Gastroesophageal sphincter (tissue), 4 donors: ENCODE measurements around the gene FBXO8. TPM values are rescaled to one million over a fixed set of nuclear protein-coding genes. Genes with fewer than 3 reads are reported as not detected.

ENCODE experiments used
- ATAC-seq: fragments of 150-250 bp; one replicate; pipeline ENCODE4 v1.9.1; 2016; ENCODE audit warnings: mild to moderate bottlenecking, moderate library complexity
- H3K27ac ChIP-seq, 4 donors: fragments of 200-600 bp; sonication (generic) in 3 of 4; 1 replicate in 3 of 4; 2 replicates in 1 of 4; pipeline ENCODE4 v1.5.1; 2016 to 2019
- H3K27me3 ChIP-seq: fragments of 200-600 bp; sonication (generic); one replicate; pipeline ENCODE4 v1.5.1; 2019
- H3K36me3 ChIP-seq, 2 donors: fragments of 200-600 bp; sonication (generic); one replicate each; pipeline ENCODE4 v1.5.1; 2019; ENCODE audit warnings: control low read depth in 1 of 2
- H3K4me1 ChIP-seq, 3 donors: fragments of 200-600 bp; sonication (generic); 1 replicate in 2 of 3; 2 replicates in 1 of 3; pipeline ENCODE4 v1.5.1; 2016 to 2019; ENCODE audit warnings: control low read depth in 2 of 3
- H3K4me3 ChIP-seq, 2 donors: fragments of 200-600 bp; sonication (generic); one replicate each; pipeline ENCODE4 v1.5.1; 2019; ENCODE audit warnings: mild to moderate bottlenecking in 1 of 2, moderate library complexity in 1 of 2
- H3K9me3 ChIP-seq, 3 donors: fragments of 200-600 bp; sonication (generic); one replicate each; pipeline ENCODE4 v1.5.1; 2017 to 2019; ENCODE audit warnings: control low read depth in 2 of 3
- EP300 ChIP-seq: sonication (generic); formaldehyde crosslinking; IDR thresholded peaks from one replicate; pipeline ENCODE4 v1.6.1; 2017; ENCODE audit warnings: antibody characterized with exemption, mild to moderate bottlenecking
- POLR2A ChIP-seq, 2 donors: fragments of 450-650 bp; IDR thresholded peaks; one replicate each; pipeline ENCODE4 v1.6.1; 2017; ENCODE audit warnings: antibody characterized with exemption in 2 of 2, mild to moderate bottlenecking in 2 of 2, moderate library complexity in 1 of 2
- POLR2AphosphoS5 ChIP-seq: sonication (generic); formaldehyde crosslinking; IDR thresholded peaks from one replicate; pipeline ENCODE4 v1.6.1; 2017; ENCODE audit warnings: antibody characterized with exemption
- WGBS, 2 donors: methylation state at CpG; one replicate each; pipeline ENCODE4 v1.1.5; 2018; ENCODE audit warnings: low coverage in 1 of 2; 5-methylcytosine and 5-hydroxymethylcytosine counted together
- total RNA-seq, 4 donors: library from RNA; depleted of rRNA; stranded (reverse); fragments of >200 nt; gene quantifications; one replicate each; pipeline ENCODE4 v1.1.0, GENCODE V29; 2016
- TF ChIP-seq, protein P1 (sequence below), 4 experiments: fragments of 200-600 bp in 2 of 4; fragments of 450-650 bp in 2 of 4; sonication (generic) in 1 of 4; IDR thresholded peaks; one replicate each; pipeline ENCODE4 v1.5.1; 2017 to 2019; ENCODE audit warnings: antibody characterized with exemption in 4 of 4, mild to moderate bottlenecking in 2 of 4, moderate library complexity in 2 of 4

Gene FBXO8
- total RNA-seq, 4 donors from 2014 or later, result 39.0 to 64.7 (median 58.8) TPM

DNA sequence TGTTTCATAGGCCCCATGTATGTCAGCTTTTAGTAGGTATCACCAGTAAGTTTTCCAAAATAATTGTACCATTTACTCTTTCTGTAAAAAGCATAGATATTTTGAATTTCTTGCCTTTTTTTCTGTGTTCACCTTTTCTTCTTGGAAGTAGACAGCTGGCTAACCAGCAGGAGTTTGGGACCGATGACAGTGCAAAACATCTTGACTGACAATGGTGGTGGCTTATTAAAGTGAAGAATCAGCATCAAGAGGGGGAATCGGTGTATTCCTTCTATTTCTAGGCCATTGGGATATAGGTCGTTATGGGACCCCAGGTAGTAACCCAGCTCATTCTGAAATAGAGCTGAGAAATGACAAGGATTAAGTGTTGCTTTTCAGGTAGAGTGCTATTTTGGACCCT, 3.4 kb upstream of the FBXO8 start:
- TF ChIP-seq, protein P1, sequence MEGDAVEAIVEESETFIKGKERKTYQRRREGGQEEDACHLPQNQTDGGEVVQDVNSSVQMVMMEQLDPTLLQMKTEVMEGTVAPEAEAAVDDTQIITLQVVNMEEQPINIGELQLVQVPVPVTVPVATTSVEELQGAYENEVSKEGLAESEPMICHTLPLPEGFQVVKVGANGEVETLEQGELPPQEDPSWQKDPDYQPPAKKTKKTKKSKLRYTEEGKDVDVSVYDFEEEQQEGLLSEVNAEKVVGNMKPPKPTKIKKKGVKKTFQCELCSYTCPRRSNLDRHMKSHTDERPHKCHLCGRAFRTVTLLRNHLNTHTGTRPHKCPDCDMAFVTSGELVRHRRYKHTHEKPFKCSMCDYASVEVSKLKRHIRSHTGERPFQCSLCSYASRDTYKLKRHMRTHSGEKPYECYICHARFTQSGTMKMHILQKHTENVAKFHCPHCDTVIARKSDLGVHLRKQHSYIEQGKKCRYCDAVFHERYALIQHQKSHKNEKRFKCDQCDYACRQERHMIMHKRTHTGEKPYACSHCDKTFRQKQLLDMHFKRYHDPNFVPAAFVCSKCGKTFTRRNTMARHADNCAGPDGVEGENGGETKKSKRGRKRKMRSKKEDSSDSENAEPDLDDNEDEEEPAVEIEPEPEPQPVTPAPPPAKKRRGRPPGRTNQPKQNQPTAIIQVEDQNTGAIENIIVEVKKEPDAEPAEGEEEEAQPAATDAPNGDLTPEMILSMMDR (IDR thresholded peaks at IDR 0.05), result no peak
- TF ChIP-seq POLR2AphosphoS5 (no peak), POLR2A (IDR thresholded peaks at IDR 0.05) (no peak), EP300 (no peak)
- no peak for ATAC-seq

GRCh38 chr4:174284487-174284886, 1.0 kb upstream of the FBXO8 start:
- H3K36me3 ChIP-seq, result peaks cover 0 to 3% of the 10 kb centered on the region in 2 donors
- no peaks in the 10 kb centered on the region for H3K27me3 ChIP-seq
- peak overlapping the region; percentile 92 to 99 (median 96) for H3K27ac ChIP-seq
- no peaks in the 10 kb centered on the region for H3K9me3 ChIP-seq
- ATAC-seq, result no peak
- 8 to 18% methylated on average over 6 of the region's 6 CpGs for WGBS, 2 donors
- TF ChIP-seq, protein P1 (IDR thresholded peaks at IDR 0.05), result no peak
- no peak for TF ChIP-seq EP300
- no peak for TF ChIP-seq POLR2AphosphoS5
- no peak for TF ChIP-seq POLR2A (IDR thresholded peaks at IDR 0.05)
- H3K4me3 ChIP-seq, result peak overlapping the region; percentile 65 to 99
- H3K4me1 ChIP-seq, result peaks cover 10 to 50% (median 13%) of the 10 kb centered on the region in 3 donors

More for the DNA sequence above, 3.4 kb upstream of the FBXO8 start:
- peaks cover 0 to 1% (median 0%) of the 10 kb centered on the region in 3 donors for H3K9me3 ChIP-seq
- H3K27ac ChIP-seq, result no peak overlapping the region
- H3K27me3 ChIP-seq, result no peaks in the 10 kb centered on the region
- 92 to 93% methylated on average over 2 to 3 of the region's 3 CpGs for WGBS, 2 donors
- H3K4me1 ChIP-seq, result peaks cover 7 to 28% (median 13%) of the 10 kb centered on the region in 3 donors
- H3K36me3 ChIP-seq, result peaks cover 0 to 2% of the 10 kb centered on the region in 2 donors
- no peak overlapping the region for H3K4me3 ChIP-seq

GRCh38 chr4:174282836-174283506, 496 bp downstream of the FBXO8 start:
- Histone ChIP-seq H3K9me3 (no peaks in the 10 kb centered on the region), H3K4me1 (peaks cover 10 to 62% (median 13%) of the 10 kb centered on the region in 3 donors), H3K4me3 (peak overlapping the region; percentile 65 to 99), H3K36me3 (peaks cover 0 to 3% of the 10 kb centered on the region in 2 donors), H3K27ac (peak overlapping the region; percentile 92 to 99 (median 96)), H3K27me3 (no peaks in the 10 kb centered on the region)
- peak; percentile 97 for ATAC-seq
- TF ChIP-seq POLR2A (IDR thresholded peaks at IDR 0.05) (no peak), POLR2AphosphoS5 (peak; percentile 17)
- WGBS, 2 donors, result 1 to 2% methylated on average over 17 to 22 of the region's 22 CpGs

DNA sequence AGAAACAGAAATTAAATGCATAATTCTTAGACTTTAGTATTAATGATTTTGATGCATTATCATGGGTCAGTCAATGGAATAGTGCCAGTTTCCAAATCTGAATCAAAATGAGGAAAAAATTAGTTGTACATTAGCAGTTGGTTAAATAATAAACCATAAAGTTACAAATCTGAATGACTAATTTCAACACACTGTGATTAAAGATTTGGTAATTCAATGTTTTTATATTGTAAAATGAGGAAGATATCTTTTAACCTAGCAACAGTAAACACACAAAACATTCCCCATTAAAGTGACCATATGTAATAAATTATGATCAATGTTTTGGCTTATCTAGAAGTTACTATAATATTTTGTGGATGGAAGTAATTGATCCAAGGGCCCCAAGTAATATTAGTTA, 1.6 kb downstream of the FBXO8 start:
- TF ChIP-seq POLR2AphosphoS5 (no peak), EP300 (no peak), POLR2A (IDR thresholded peaks at IDR 0.05) (no peak)
- TF ChIP-seq, protein P1 (IDR thresholded peaks at IDR 0.05), result no peak
- Histone ChIP-seq H3K4me3 (peak overlapping the region in 1 of 2 donors; percentile 65), H3K4me1 (peaks cover 10 to 68% (median 13%) of the 10 kb centered on the region in 3 donors), H3K27me3 (no peaks in the 10 kb centered on the region), H3K27ac (no peak overlapping the region), H3K36me3 (peaks cover 0 to 3% of the 10 kb centered on the region in 2 donors), H3K9me3 (no peaks in the 10 kb centered on the region)
- no peak for ATAC-seq

GRCh38 chr4:174281182-174281737, 2.2 kb downstream of the FBXO8 start:
- 79 to 85% methylated on average over 4 to 5 of the region's 5 CpGs for WGBS, 2 donors
- no peak for ATAC-seq
- Histone ChIP-seq H3K4me3 (no peak overlapping the region), H3K27me3 (no peaks in the 10 kb centered on the region), H3K9me3 (no peaks in the 10 kb centered on the region), H3K4me1 (peaks cover 10 to 67% (median 13%) of the 10 kb centered on the region in 3 donors), H3K27ac (no peak overlapping the region), H3K36me3 (peaks cover 0 to 3% of the 10 kb centered on the region in 2 donors)
- TF ChIP-seq POLR2AphosphoS5, result no peak
- no peak for TF ChIP-seq POLR2A (IDR thresholded peaks at IDR 0.05)
- TF ChIP-seq, protein P1 (IDR thresholded peaks at IDR 0.05), result no peak
- TF ChIP-seq EP300, result no peak
